ENCODE measurements around the gene TCF4.

Gene TCF4

DNA sequence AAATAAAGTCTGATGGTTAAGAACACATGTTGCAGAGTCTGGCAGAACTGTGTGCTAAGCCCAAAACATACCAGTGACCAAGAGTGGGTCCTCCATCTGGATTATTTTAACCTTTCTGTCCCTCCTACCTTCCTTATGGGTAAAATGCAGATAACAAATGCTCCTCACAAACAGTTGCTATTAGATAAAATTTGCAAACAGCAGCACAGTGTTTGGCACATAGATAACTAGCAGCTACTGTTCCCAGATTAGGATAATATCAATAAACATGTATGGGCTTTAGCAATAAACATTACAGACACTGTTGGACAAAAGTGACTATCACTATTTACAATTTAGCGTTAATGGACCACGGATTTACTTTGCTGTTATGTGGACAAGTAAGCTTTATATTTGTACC is 154.9 kb downstream of the TCF4 start:
- CTCF ChIA-PET, result no interaction called here
- POLR2A ChIA-PET, result no interaction called here
- DNase-seq (ENCODE audit: extremely low spot score), result no peak
- TF ChIP-seq FOXK2 (IDR thresholded peaks at IDR 0.05) (no peak), CTBP1 (IDR thresholded peaks at IDR 0.05; ENCODE audit: borderline replicate concordance) (no peak), ELF4 (IDR thresholded peaks at IDR 0.05) (no peak), HDGF (IDR thresholded peaks at IDR 0.05; ENCODE audit: borderline replicate concordance) (no peak), SP1 (IDR thresholded peaks at IDR 0.05) (no peak), SUZ12 (IDR thresholded peaks at IDR 0.05) (no peak)

DNA sequence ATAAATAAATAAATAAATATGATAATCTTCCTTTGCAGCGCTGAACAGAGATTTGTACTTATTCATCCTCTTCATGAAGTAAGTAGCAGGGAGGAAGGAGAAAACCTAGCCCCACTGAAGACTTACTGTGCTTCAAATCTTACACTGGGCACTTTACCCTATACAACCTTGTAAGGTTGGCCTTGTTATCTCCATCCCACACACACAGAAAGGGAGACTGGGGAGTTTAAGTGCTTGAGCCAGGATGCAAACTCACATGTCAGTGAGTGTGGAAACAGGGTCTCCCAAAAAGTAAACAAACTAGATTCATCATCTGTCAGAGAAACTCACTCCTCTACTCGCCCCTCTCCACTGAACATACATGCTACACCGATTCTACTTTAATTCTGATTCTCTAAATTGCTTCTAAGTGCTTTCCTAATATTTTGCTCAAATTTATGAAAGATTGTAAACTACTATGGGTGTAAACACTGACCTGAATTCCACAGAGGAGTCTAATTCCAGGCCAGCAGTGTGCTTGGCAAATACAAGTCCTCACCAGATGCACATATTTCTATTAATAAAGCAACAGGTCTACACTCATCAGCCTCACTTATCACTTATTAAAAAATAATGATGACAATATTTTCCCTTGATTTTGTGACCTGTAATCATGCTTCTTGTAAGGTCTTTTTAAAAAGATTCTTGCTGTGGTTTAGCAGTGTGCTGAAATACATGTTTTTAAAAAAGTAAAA is 155.5 kb downstream of the TCF4 start:
- CTCF ChIA-PET, result no interaction called here
- POLR2A ChIA-PET, result no interaction called here
- DNase-seq (ENCODE audit: extremely low spot score), result no peak
- TF ChIP-seq L3MBTL2 (conservative IDR thresholded peaks at IDR 0.05) (no peak), ZNF384 (IDR thresholded peaks at IDR 0.05) (no peak), FOXK2 (IDR thresholded peaks at IDR 0.05) (no peak), SP1 (IDR thresholded peaks at IDR 0.05) (no peak), ARNT (IDR thresholded peaks at IDR 0.05) (no peak), SUZ12 (IDR thresholded peaks at IDR 0.05) (no peak)

DNA sequence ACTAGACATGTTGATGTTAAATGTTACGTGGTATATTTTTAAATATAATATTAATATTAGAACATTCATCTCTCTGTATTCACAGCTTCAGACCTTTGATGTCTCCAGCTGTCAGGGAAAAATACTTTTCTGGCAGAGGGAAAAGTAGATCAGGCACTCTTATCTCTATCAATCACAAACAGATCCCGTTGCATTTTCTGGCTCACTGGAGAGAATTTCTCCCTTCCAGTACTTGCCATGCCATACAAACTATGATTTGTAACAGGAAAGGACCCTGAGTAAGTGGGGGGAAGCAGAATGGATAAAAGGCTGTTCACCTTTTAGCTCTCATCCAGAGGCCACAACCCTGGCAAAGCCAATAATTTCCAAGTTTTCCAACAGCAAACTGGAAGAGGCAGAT is 158.0 kb downstream of the TCF4 start:
- TF ChIP-seq TARDBP (IDR thresholded peaks at IDR 0.05), result no peak
- TF ChIP-seq, protein P1, sequence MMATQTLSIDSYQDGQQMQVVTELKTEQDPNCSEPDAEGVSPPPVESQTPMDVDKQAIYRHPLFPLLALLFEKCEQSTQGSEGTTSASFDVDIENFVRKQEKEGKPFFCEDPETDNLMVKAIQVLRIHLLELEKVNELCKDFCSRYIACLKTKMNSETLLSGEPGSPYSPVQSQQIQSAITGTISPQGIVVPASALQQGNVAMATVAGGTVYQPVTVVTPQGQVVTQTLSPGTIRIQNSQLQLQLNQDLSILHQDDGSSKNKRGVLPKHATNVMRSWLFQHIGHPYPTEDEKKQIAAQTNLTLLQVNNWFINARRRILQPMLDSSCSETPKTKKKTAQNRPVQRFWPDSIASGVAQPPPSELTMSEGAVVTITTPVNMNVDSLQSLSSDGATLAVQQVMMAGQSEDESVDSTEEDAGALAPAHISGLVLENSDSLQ (IDR thresholded peaks at IDR 0.05), result no peak
- no peak for TF ChIP-seq FOXK2 (IDR thresholded peaks at IDR 0.05)
- TF ChIP-seq FOXM1 (IDR thresholded peaks at IDR 0.05; ENCODE audit: borderline replicate concordance), result no peak
- TF ChIP-seq BHLHE40 (IDR thresholded peaks at IDR 0.05; ENCODE audit: borderline replicate concordance), result no peak
- TF ChIP-seq ZNF384 (IDR thresholded peaks at IDR 0.05), result no peak
- no peak for TF ChIP-seq ELF4 (IDR thresholded peaks at IDR 0.05)
- TF ChIP-seq SP1 (IDR thresholded peaks at IDR 0.05), result no peak
- TF ChIP-seq HDGF (IDR thresholded peaks at IDR 0.05; ENCODE audit: borderline replicate concordance), result no peak
- TF ChIP-seq SUZ12 (IDR thresholded peaks at IDR 0.05), result no peak
- no peak for TF ChIP-seq LEF1 (IDR thresholded peaks at IDR 0.05; ENCODE audit: borderline replicate concordance)
- no peak for TF ChIP-seq L3MBTL2 (conservative IDR thresholded peaks at IDR 0.05)
- no peak for TF ChIP-seq CTBP1 (IDR thresholded peaks at IDR 0.05; ENCODE audit: borderline replicate concordance)
- TF ChIP-seq NFRKB (IDR thresholded peaks at IDR 0.05), result no peak
- TF ChIP-seq FOXA1 (IDR thresholded peaks at IDR 0.05), result no peak
- POLR2A ChIA-PET, result no interaction called here

DNA sequence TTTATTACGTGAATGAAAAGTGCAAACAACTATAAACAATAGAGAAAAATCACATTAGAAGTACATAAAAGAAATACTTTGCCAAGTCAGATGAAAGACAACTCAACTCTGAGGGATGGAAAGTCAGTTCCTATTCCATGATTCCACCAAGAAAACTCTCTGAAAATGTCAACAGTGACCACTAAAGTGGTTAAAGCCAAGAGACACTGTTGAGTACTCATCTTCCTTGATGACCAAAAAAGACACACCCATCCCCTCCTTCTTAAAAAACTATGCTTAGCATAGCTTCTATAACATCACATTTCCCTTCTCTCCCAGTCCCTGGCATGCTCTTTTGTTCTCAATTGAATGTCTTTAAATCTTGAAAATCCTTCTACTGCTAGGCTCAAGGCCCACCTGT is 160.0 kb downstream of the TCF4 start:
- DNase-seq (ENCODE audit: extremely low spot score), result no peak
- CTCF ChIA-PET, result interaction anchor here (1.0 kb wide), 1 partner anchor 9 kb away, joined by 5 read pairs; no protein-coding TSS in a partner anchor
- no peak for TF ChIP-seq FOXK2 (IDR thresholded peaks at IDR 0.05)
- no peak for TF ChIP-seq SP1 (IDR thresholded peaks at IDR 0.05)
- no peak for TF ChIP-seq BHLHE40 (IDR thresholded peaks at IDR 0.05; ENCODE audit: borderline replicate concordance)
- TF ChIP-seq FOXA1 (IDR thresholded peaks at IDR 0.05), result no peak
- TF ChIP-seq ARNT (IDR thresholded peaks at IDR 0.05), result no peak
- no peak for TF ChIP-seq SUZ12 (IDR thresholded peaks at IDR 0.05)
- TF ChIP-seq LEF1 (IDR thresholded peaks at IDR 0.05; ENCODE audit: borderline replicate concordance), result no peak
- TF ChIP-seq TARDBP (IDR thresholded peaks at IDR 0.05), result no peak
- TF ChIP-seq CTBP1 (IDR thresholded peaks at IDR 0.05; ENCODE audit: borderline replicate concordance), result no peak
- TF ChIP-seq NFRKB (IDR thresholded peaks at IDR 0.05), result no peak
- TF ChIP-seq ZNF384 (IDR thresholded peaks at IDR 0.05), result no peak
- no peak for TF ChIP-seq HDGF (IDR thresholded peaks at IDR 0.05; ENCODE audit: borderline replicate concordance)
- POLR2A ChIA-PET, result no interaction called here

More for the DNA sequence above, 158.0 kb downstream of the TCF4 start:
- no peak for DNase-seq (ENCODE audit: extremely low spot score)
- CTCF ChIA-PET, result no interaction called here

DNA sequence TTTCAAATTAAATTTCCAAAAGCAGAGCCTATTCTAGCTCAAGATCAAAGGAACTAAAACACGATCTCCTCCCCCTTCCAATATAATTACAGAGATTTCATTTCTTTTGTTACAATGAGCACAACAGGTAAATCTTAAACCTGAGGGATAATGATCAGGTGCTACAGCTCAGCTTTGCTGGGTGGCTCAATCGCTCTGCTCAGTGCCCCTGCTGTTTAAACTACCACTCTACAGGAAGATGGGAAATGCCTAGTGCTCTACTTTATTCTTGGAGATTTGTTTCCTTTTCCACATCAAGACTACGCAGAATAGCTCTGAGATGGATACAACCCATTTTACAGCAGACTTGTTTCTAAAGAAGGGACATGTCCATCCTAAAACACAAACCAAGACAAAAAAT is 162.3 kb downstream of the TCF4 start:
- CTCF ChIA-PET, result no interaction called here
- TF ChIP-seq SUZ12 (IDR thresholded peaks at IDR 0.05), result no peak
- no peak for TF ChIP-seq HDGF (IDR thresholded peaks at IDR 0.05; ENCODE audit: borderline replicate concordance)
- TF ChIP-seq NFRKB (IDR thresholded peaks at IDR 0.05), result no peak
- no peak for TF ChIP-seq SP1 (IDR thresholded peaks at IDR 0.05)
- TF ChIP-seq CTBP1 (IDR thresholded peaks at IDR 0.05; ENCODE audit: borderline replicate concordance), result no peak
- TF ChIP-seq BHLHE40 (IDR thresholded peaks at IDR 0.05; ENCODE audit: borderline replicate concordance), result no peak
- TF ChIP-seq ZNF384 (IDR thresholded peaks at IDR 0.05), result no peak
- TF ChIP-seq LEF1 (IDR thresholded peaks at IDR 0.05; ENCODE audit: borderline replicate concordance), result no peak
- TF ChIP-seq ELF4 (IDR thresholded peaks at IDR 0.05), result no peak
- no peak for TF ChIP-seq FOXA1 (IDR thresholded peaks at IDR 0.05)
- TF ChIP-seq FOXM1 (IDR thresholded peaks at IDR 0.05; ENCODE audit: borderline replicate concordance), result no peak
- TF ChIP-seq L3MBTL2 (conservative IDR thresholded peaks at IDR 0.05), result no peak
- no peak for TF ChIP-seq FOXK2 (IDR thresholded peaks at IDR 0.05)
- no peak for TF ChIP-seq TARDBP (IDR thresholded peaks at IDR 0.05)
- TF ChIP-seq ARNT (IDR thresholded peaks at IDR 0.05), result no peak
- TF ChIP-seq, protein P1 (IDR thresholded peaks at IDR 0.05), result no peak
- POLR2A ChIA-PET, result no interaction called here
- DNase-seq (ENCODE audit: extremely low spot score), result no peak

DNA sequence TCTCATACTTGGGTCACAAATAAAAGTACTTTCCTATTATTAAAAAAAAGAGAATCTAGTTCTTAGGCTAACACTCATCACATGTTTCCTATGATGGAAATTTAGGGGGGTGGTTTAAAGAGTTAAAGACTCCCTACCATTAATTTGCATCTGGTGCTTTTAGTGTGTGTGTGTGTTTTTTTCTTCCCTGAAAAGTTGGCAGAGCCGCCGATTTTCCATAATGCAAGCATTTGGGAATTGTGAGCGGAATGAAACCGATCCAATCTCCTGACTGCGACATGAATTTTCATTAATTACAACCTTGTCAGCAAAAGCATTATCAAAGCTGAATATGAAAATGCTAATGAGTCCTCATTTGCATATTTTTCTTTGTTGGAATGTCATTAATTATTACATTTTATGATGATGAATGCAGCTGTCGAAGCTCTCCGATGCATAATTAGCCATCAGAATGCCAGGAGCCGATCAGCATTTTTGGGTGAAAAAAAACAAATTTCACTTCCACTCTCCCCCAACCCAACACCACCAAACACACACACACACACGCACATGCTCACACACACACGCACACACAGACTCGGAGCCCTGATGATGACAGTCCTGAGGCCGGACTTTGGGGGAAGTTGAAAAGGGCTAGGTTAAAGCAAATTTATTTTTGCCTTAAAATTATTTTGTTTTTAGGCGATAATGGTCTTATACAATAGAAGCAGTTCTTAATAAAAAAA is 165.4 kb downstream of the TCF4 start:
- no peak for TF ChIP-seq BHLHE40 (IDR thresholded peaks at IDR 0.05; ENCODE audit: borderline replicate concordance)
- no peak for TF ChIP-seq FOXA1 (IDR thresholded peaks at IDR 0.05)
- no peak for TF ChIP-seq HDGF (IDR thresholded peaks at IDR 0.05; ENCODE audit: borderline replicate concordance)
- TF ChIP-seq TARDBP (IDR thresholded peaks at IDR 0.05), result no peak
- ChIA-PET CTCF (no interaction called here), POLR2A (no interaction called here)
- DNase-seq (ENCODE audit: extremely low spot score), result no peak

Measured in HEK293T (cell line).